ENCODE results near the gene FTSJ3. TPM values are rescaled to one million over a fixed set of nuclear protein-coding genes. Genes with fewer than 3 reads are reported as not detected.
"Not testable (repeated sequence)": the region's sequence is repeated elsewhere in the genome, so short reads cannot be mapped to it uniquely, and the experiment has no call there.

The FTSJ3 gene
- total and polyA plus RNA-seq, 4 experiments from 2014 or later: 12.3 to 62.2 (median 51.5) TPM

- DNase-seq; H3K27ac Mint-ChIP-seq; H3K4me3 Mint-ChIP-seq; H3K4me3 ChIP-seq (ENCODE audit: low read length in 2 of 2); H3K36me3 ChIP-seq (ENCODE audit: insufficient read depth, low read length); H3K27me3 ChIP-seq (ENCODE audit: insufficient read depth, low read length); H3K4me1 ChIP-seq (ENCODE audit: insufficient read depth, low read length); H3K27me3 Mint-ChIP-seq; POLR2A ChIA-PET (ENCODE audit: partially characterized antibody); H3K4me1 Mint-ChIP-seq; H3K9me3 ChIP-seq (ENCODE audit: control insufficient read depth in 1 of 2, low read length in 2 of 2); H3K36me3 Mint-ChIP-seq; H3K9me3 Mint-ChIP-seq; intact Hi-C loops (cut with micrococcal nuclease); H3K27ac ChIP-seq (ENCODE audit: low read depth, low read length): not testable (repeated sequence)
- CTCF ChIA-PET (ENCODE audit: partially characterized antibody): interaction anchor here (0.8 to 1.5 kb wide), 5 partner anchors 9 to 41 kb away, joined by 3 to 5 read pairs (median 3); partner anchors contain the start of gene CSHL1
These were observed 42.2 kb upstream of the FTSJ3 start for GRCh38 chr17:63869491-63870291.

GRCh38 chr17:63866625-63867024 is 39.2 kb upstream of the FTSJ3 start:
- H3K4me1 ChIP-seq (ENCODE audit: insufficient read depth, low read length); H3K27ac ChIP-seq (ENCODE audit: low read depth, low read length); intact Hi-C loops (cut with micrococcal nuclease); H3K27me3 Mint-ChIP-seq; DNase-seq; H3K9me3 ChIP-seq (ENCODE audit: control insufficient read depth in 1 of 2, low read length in 2 of 2); H3K4me3 Mint-ChIP-seq; H3K36me3 Mint-ChIP-seq; H3K36me3 ChIP-seq (ENCODE audit: insufficient read depth, low read length); H3K9me3 Mint-ChIP-seq; H3K27me3 ChIP-seq (ENCODE audit: insufficient read depth, low read length); H3K4me1 Mint-ChIP-seq; H3K4me3 ChIP-seq (ENCODE audit: low read length in 2 of 2); POLR2A ChIA-PET (ENCODE audit: partially characterized antibody): not testable (repeated sequence)
- peak overlapping the region in 1 of 7 donors; percentile 9 for H3K27ac Mint-ChIP-seq
- CTCF ChIA-PET (ENCODE audit: partially characterized antibody): interaction anchor here (0.8 to 3.8 kb wide), 10 partner anchors 15 to 45 kb away, joined by 3 to 22 read pairs (median 3); partner anchors contain the start of genes CSHL1 and GH2

GRCh38 chr17:63859257-63859656 is 31.8 kb upstream of the FTSJ3 start:
- no peaks in the 10 kb centered on the region for H3K27me3 Mint-ChIP-seq
- POLR2A ChIA-PET (ENCODE audit: partially characterized antibody): interaction anchor here (1.2 to 2.0 kb wide), 3 partner anchors 10 to 164 kb away, joined by 3 to 7 read pairs (median 4); no protein-coding TSS in a partner anchor
- Histone ChIP-seq H3K36me3 (ENCODE audit: insufficient read depth, low read length) (no peaks in the 10 kb centered on the region), H3K4me1 (ENCODE audit: insufficient read depth, low read length) (no peaks in the 10 kb centered on the region), H3K27ac (ENCODE audit: low read depth, low read length) (no peak overlapping the region), H3K4me3 (ENCODE audit: low read length in 2 of 2) (no peak overlapping the region), H3K27me3 (ENCODE audit: insufficient read depth, low read length) (no peaks in the 10 kb centered on the region), H3K9me3 (ENCODE audit: control insufficient read depth in 1 of 2, low read length in 2 of 2) (no peaks in the 10 kb centered on the region)
- H3K27ac Mint-ChIP-seq: no peak overlapping the region
- intact Hi-C loops (cut with micrococcal nuclease): no loop called here
- no peaks in the 10 kb centered on the region for H3K9me3 Mint-ChIP-seq
- H3K36me3 Mint-ChIP-seq: no peaks in the 10 kb centered on the region
- H3K4me1 Mint-ChIP-seq: no peaks in the 10 kb centered on the region
- H3K4me3 Mint-ChIP-seq: no peak overlapping the region
- CTCF ChIA-PET (ENCODE audit: partially characterized antibody): interaction anchor here (0.9 to 4.4 kb wide), 4 partner anchors 10 to 43 kb away, joined by 3 to 36 read pairs (median 4); no protein-coding TSS in a partner anchor
- no peak for DNase-seq

GRCh38 chr17:63856425-63856824 is 29.0 kb upstream of the FTSJ3 start:
- H3K27me3 ChIP-seq (ENCODE audit: insufficient read depth, low read length); H3K36me3 ChIP-seq (ENCODE audit: insufficient read depth, low read length); H3K27ac Mint-ChIP-seq; H3K36me3 Mint-ChIP-seq; H3K4me3 Mint-ChIP-seq; DNase-seq; H3K27me3 Mint-ChIP-seq; intact Hi-C loops (cut with micrococcal nuclease); H3K4me1 ChIP-seq (ENCODE audit: insufficient read depth, low read length); H3K9me3 ChIP-seq (ENCODE audit: control insufficient read depth in 1 of 2, low read length in 2 of 2); POLR2A ChIA-PET (ENCODE audit: partially characterized antibody); H3K4me1 Mint-ChIP-seq; H3K27ac ChIP-seq (ENCODE audit: low read depth, low read length); H3K9me3 Mint-ChIP-seq; H3K4me3 ChIP-seq (ENCODE audit: low read length in 2 of 2): not testable (repeated sequence)
- CTCF ChIA-PET (ENCODE audit: partially characterized antibody): interaction anchor here (0.9 kb wide), 1 partner anchor 9 kb away, joined by 4 read pairs; no protein-coding TSS in a partner anchor

- no peak overlapping the region for H3K4me3 Mint-ChIP-seq
- H3K4me3 ChIP-seq (ENCODE audit: low read length in 2 of 2): no peak overlapping the region
- no peaks in the 10 kb centered on the region for H3K36me3 ChIP-seq (ENCODE audit: insufficient read depth, low read length)
- no peaks in the 10 kb centered on the region for H3K27me3 ChIP-seq (ENCODE audit: insufficient read depth, low read length)
- peaks cover 0 to 2% (median under 1%) of the 10 kb centered on the region in 4 donors for H3K4me1 Mint-ChIP-seq
- H3K27ac Mint-ChIP-seq: no peak overlapping the region
- CTCF ChIA-PET (ENCODE audit: partially characterized antibody): no interaction called here
- no peaks in the 10 kb centered on the region for H3K36me3 Mint-ChIP-seq
- no peaks in the 10 kb centered on the region for H3K27me3 Mint-ChIP-seq
- no peak overlapping the region for H3K27ac ChIP-seq (ENCODE audit: low read depth, low read length)
- H3K9me3 Mint-ChIP-seq: no peaks in the 10 kb centered on the region
- intact Hi-C loops (cut with micrococcal nuclease): no loop called here
- H3K9me3 ChIP-seq (ENCODE audit: control insufficient read depth in 1 of 2, low read length in 2 of 2): no peaks in the 10 kb centered on the region
- POLR2A ChIA-PET (ENCODE audit: partially characterized antibody): no interaction called here
- DNase-seq: no peak
- no peaks in the 10 kb centered on the region for H3K4me1 ChIP-seq (ENCODE audit: insufficient read depth, low read length)
These were observed 27.7 kb upstream of the FTSJ3 start for GRCh38 chr17:63855185-63855584.

- H3K27ac ChIP-seq (ENCODE audit: low read depth, low read length): no peak overlapping the region
- Mint-ChIP-seq H3K9me3 (no peaks in the 10 kb centered on the region), H3K27ac (no peak overlapping the region), H3K4me3 (no peak overlapping the region), H3K4me1 (peaks cover 0 to 3% (median 2%) of the 10 kb centered on the region in 4 donors), H3K36me3 (no peaks in the 10 kb centered on the region), H3K27me3 (no peaks in the 10 kb centered on the region)
- no peak for DNase-seq
- intact Hi-C loops (cut with micrococcal nuclease): no loop called here
- H3K36me3 ChIP-seq (ENCODE audit: insufficient read depth, low read length): no peaks in the 10 kb centered on the region
- H3K27me3 ChIP-seq (ENCODE audit: insufficient read depth, low read length): no peaks in the 10 kb centered on the region
- ChIA-PET POLR2A (ENCODE audit: partially characterized antibody) (no interaction called here), CTCF (ENCODE audit: partially characterized antibody) (no interaction called here)
- no peaks in the 10 kb centered on the region for H3K4me1 ChIP-seq (ENCODE audit: insufficient read depth, low read length)
- H3K4me3 ChIP-seq (ENCODE audit: low read length in 2 of 2): no peak overlapping the region
- H3K9me3 ChIP-seq (ENCODE audit: control insufficient read depth in 1 of 2, low read length in 2 of 2): no peaks in the 10 kb centered on the region
These were observed 27.2 kb upstream of the FTSJ3 start for GRCh38 chr17:63854709-63855108.

GRCh38 chr17:63853260-63853659 is 25.8 kb upstream of the FTSJ3 start:
- no peaks in the 10 kb centered on the region for H3K27me3 Mint-ChIP-seq
- CTCF ChIA-PET (ENCODE audit: partially characterized antibody): no interaction called here
- Histone ChIP-seq H3K4me1 (ENCODE audit: insufficient read depth, low read length) (peaks cover 7% of the 10 kb centered on the region), H3K27ac (ENCODE audit: low read depth, low read length) (no peak overlapping the region), H3K4me3 (ENCODE audit: low read length in 2 of 2) (no peak overlapping the region), H3K9me3 (ENCODE audit: control insufficient read depth in 1 of 2, low read length in 2 of 2) (no peaks in the 10 kb centered on the region), H3K36me3 (ENCODE audit: insufficient read depth, low read length) (no peaks in the 10 kb centered on the region), H3K27me3 (ENCODE audit: insufficient read depth, low read length) (no peaks in the 10 kb centered on the region)
- peaks cover 9 to 14% (median 10%) of the 10 kb centered on the region in 4 donors for H3K4me1 Mint-ChIP-seq
- intact Hi-C loops (cut with micrococcal nuclease): no loop called here
- H3K36me3 Mint-ChIP-seq: no peaks in the 10 kb centered on the region
- POLR2A ChIA-PET (ENCODE audit: partially characterized antibody): no interaction called here
- H3K27ac Mint-ChIP-seq: no peak overlapping the region
- DNase-seq: no peak
- H3K4me3 Mint-ChIP-seq: no peak overlapping the region
- peaks cover 0 to 2% (median 0%) of the 10 kb centered on the region in 8 donors for H3K9me3 Mint-ChIP-seq

Data from CD4-positive, alpha-beta memory T cell (primary cell).